HepG2 (cell line): ENCODE measurements around the gene DMGDH. TPM values are rescaled to one million over a fixed set of nuclear protein-coding genes. Genes with fewer than 3 reads are reported as not detected.

Source experiments
- ATF6 ChIP-seq: sonication (generic); formaldehyde crosslinking; conservative IDR thresholded peaks from 2 replicates; pipeline ENCODE4 v1.4.0; 2020; ENCODE audit warnings: missing genetic modification reagents
- E2F2 ChIP-seq: sonication (generic); formaldehyde crosslinking; IDR thresholded peaks from 2 replicates; pipeline ENCODE4 v1.4.0; 2020; ENCODE audit warnings: missing genetic modification reagents, borderline replicate concordance
- HNF1B ChIP-seq: sonication (generic); formaldehyde crosslinking; IDR thresholded peaks from 2 replicates; pipeline ENCODE4 v1.5.1; 2020; ENCODE audit warnings: mild to moderate bottlenecking, moderate library complexity, missing genetic modification reagents
- JUND ChIP-seq: sonication (generic); formaldehyde crosslinking; IDR thresholded peaks from 2 replicates; pipeline ENCODE4 v1.8.0; 2022; ENCODE audit warnings: mild to moderate bottlenecking, missing genetic modification reagents
- MAZ ChIP-seq, 2 experiments: sonication (generic) in 1 of 2; formaldehyde crosslinking in 1 of 2; IDR thresholded peaks; 2 replicates each; pipeline versions ENCODE4 v1.5.0 to v1.6.1; 2012 to 2020; ENCODE audit warnings: low read depth in 2 of 2, mild to moderate bottlenecking in 2 of 2, borderline replicate concordance in 1 of 2, improper control_type of control experiment in 1 of 2, low read length in 1 of 2, missing genetic modification reagents in 1 of 2, moderate library complexity in 1 of 2
- MXD3 ChIP-seq: IDR thresholded peaks from 2 replicates; pipeline ENCODE4 v1.6.1; 2016; ENCODE audit warnings: mild to moderate bottlenecking, missing biosample characterization, missing genetic modification reagents
- REL ChIP-seq: sonication (generic); formaldehyde crosslinking; conservative IDR thresholded peaks from 2 replicates; pipeline ENCODE4 v1.8.0; 2022; ENCODE audit warnings: mild to moderate bottlenecking, missing genetic modification reagents, moderate library complexity
- SMAD1 ChIP-seq: sonication (generic); formaldehyde crosslinking; IDR thresholded peaks from 2 replicates; pipeline ENCODE4 v1.4.0; 2020; ENCODE audit warnings: missing genetic modification reagents, low read depth, mild to moderate bottlenecking, borderline replicate concordance
- ZC3H4 ChIP-seq: sonication (generic); formaldehyde crosslinking; IDR thresholded peaks from 2 replicates; pipeline ENCODE4 v1.4.0; 2020; ENCODE audit warnings: missing genetic modification reagents, borderline replicate concordance
- ZNF292 ChIP-seq: sonication (generic); formaldehyde crosslinking; IDR thresholded peaks from 2 replicates; pipeline ENCODE4 v1.8.1; 2022; ENCODE audit warnings: mild to moderate bottlenecking, low read depth, missing genetic modification reagents, borderline replicate concordance
- ZNF570 ChIP-seq: sonication (generic); formaldehyde crosslinking; IDR thresholded peaks from 2 replicates; pipeline ENCODE4 v1.4.0; 2020; ENCODE audit warnings: mild to moderate bottlenecking, missing genetic modification reagents, borderline replicate concordance
- ZNF724P ChIP-seq: sonication (generic); formaldehyde crosslinking; IDR thresholded peaks from 2 replicates; pipeline ENCODE4 v1.8.0; 2022; ENCODE audit warnings: missing genetic modification reagents, borderline replicate concordance
- polyA plus RNA-seq, 8 experiments: library from polyadenylated mRNA; depleted of rRNA in 3 of 8; stranded (reverse) in 7 of 8; unstranded in 1 of 8; fragments of >200 nt; fragmentation: Illumina TruSeq in 4 of 8; extraction: Trizol in 4 of 8; gene quantifications; 2 replicates each; pipeline versions ENCODE4 v1.2.1 to v1.2.3, GENCODE V29; 2011 to 2016; ENCODE audit warnings: low read depth in 4 of 8, missing spikeins in 1 of 8, mixed read lengths in 1 of 8; ENCODE audit not compliant: insufficient read depth in 1 of 8
- total RNA-seq, 5 experiments: library from RNA; depleted of rRNA; stranded (reverse); fragments of >200 nt; fragmentation: Illumina TruSeq; extraction: Trizol; gene quantifications; 2 replicates each; pipeline ENCODE4 v1.2.3, GENCODE V29; 2016; ENCODE audit warnings: low read depth in 1 of 5
- TF ChIP-seq, protein P1 (sequence below): sonication (generic); formaldehyde crosslinking; IDR thresholded peaks from 2 replicates; pipeline ENCODE4 v1.8.1; 2023; ENCODE audit warnings: missing genetic modification reagents, mild to moderate bottlenecking, borderline replicate concordance
- TF ChIP-seq, protein P2 (sequence below): sonication (generic); formaldehyde crosslinking; IDR thresholded peaks from 2 replicates; pipeline ENCODE4 v1.8.1; 2023; ENCODE audit warnings: mild to moderate bottlenecking, missing genetic modification reagents
- TF ChIP-seq, protein P3 (sequence below): sonication (generic); formaldehyde crosslinking; IDR thresholded peaks from 2 replicates; pipeline ENCODE4 v1.4.0; 2020; ENCODE audit warnings: missing genetic modification reagents
- TF ChIP-seq, protein P4 (sequence below): IDR thresholded peaks from 2 replicates; pipeline ENCODE4 v1.6.1; 2018; ENCODE audit warnings: missing genetic modification reagents

DMGDH gene
- total and polyA plus RNA-seq, 2 of the 13 experiments (the other 11 are each of a cell fraction or from before 2014, with no cell fraction given), result 3.6 to 7.9 TPM

- no peak for TF ChIP-seq SMAD1 (CRISPR knock-in tag)
- no peak for TF ChIP-seq ZNF292 (CRISPR knock-in tag)
- TF ChIP-seq REL (CRISPR knock-in tag), result peak; percentile 58; the same call in 1 of the 2 replicates
- TF ChIP-seq ZNF724P (CRISPR knock-in tag), result 0 out of 2 replicates have a peak, but pooled peaks have one; percentile 53
- TF ChIP-seq, protein P1, sequence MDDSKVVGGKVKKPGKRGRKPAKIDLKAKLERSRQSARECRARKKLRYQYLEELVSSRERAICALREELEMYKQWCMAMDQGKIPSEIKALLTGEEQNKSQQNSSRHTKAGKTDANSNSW, result no peak; the same call in 1 of the 2 replicates
- no peak for TF ChIP-seq ZNF570 (CRISPR knock-in tag)
- TF ChIP-seq JUND, result no peak
- TF ChIP-seq, protein P2, sequence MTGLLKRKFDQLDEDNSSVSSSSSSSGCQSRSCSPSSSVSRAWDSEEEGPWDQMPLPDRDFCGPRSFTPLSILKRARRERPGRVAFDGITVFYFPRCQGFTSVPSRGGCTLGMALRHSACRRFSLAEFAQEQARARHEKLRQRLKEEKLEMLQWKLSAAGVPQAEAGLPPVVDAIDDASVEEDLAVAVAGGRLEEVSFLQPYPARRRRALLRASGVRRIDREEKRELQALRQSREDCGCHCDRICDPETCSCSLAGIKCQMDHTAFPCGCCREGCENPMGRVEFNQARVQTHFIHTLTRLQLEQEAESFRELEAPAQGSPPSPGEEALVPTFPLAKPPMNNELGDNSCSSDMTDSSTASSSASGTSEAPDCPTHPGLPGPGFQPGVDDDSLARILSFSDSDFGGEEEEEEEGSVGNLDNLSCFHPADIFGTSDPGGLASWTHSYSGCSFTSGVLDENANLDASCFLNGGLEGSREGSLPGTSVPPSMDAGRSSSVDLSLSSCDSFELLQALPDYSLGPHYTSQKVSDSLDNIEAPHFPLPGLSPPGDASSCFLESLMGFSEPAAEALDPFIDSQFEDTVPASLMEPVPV, result peak; percentile 31; the same call in 1 of the 2 replicates
- TF ChIP-seq, protein P3, sequence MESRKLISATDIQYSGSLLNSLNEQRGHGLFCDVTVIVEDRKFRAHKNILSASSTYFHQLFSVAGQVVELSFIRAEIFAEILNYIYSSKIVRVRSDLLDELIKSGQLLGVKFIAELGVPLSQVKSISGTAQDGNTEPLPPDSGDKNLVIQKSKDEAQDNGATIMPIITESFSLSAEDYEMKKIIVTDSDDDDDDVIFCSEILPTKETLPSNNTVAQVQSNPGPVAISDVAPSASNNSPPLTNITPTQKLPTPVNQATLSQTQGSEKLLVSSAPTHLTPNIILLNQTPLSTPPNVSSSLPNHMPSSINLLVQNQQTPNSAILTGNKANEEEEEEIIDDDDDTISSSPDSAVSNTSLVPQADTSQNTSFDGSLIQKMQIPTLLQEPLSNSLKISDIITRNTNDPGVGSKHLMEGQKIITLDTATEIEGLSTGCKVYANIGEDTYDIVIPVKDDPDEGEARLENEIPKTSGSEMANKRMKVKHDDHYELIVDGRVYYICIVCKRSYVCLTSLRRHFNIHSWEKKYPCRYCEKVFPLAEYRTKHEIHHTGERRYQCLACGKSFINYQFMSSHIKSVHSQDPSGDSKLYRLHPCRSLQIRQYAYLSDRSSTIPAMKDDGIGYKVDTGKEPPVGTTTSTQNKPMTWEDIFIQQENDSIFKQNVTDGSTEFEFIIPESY (CRISPR knock-in tag), result no peak
- TF ChIP-seq MXD3, result peak; percentile 21; the same call in 1 of the 2 replicates
- TF ChIP-seq MAZ (IDR thresholded peaks at IDR 0.05; ENCODE audit: borderline replicate concordance, low read depth, low read length), result 0 out of 2 replicates have a peak, but pooled peaks have one; percentile 17
- no peak for TF ChIP-seq MAZ (CRISPR knock-in tag; IDR thresholded peaks at IDR 0.05; ENCODE audit: low read depth)
- no peak for TF ChIP-seq HNF1B
- TF ChIP-seq ZC3H4 (CRISPR knock-in tag), result no peak
- TF ChIP-seq, protein P4, sequence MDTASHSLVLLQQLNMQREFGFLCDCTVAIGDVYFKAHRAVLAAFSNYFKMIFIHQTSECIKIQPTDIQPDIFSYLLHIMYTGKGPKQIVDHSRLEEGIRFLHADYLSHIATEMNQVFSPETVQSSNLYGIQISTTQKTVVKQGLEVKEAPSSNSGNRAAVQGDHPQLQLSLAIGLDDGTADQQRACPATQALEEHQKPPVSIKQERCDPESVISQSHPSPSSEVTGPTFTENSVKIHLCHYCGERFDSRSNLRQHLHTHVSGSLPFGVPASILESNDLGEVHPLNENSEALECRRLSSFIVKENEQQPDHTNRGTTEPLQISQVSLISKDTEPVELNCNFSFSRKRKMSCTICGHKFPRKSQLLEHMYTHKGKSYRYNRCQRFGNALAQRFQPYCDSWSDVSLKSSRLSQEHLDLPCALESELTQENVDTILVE (CRISPR knock-in tag), result peak; percentile 28; the same call in 1 of the 2 replicates
- no peak for TF ChIP-seq E2F2 (CRISPR knock-in tag)
- no peak for TF ChIP-seq ATF6 (CRISPR knock-in tag)
Measured at GRCh38 chr5:78984439-78985115, 84.9 kb downstream of the DMGDH start (continued).
